ENCODE results near the gene ARHGAP24. TPM values are rescaled to one million over a fixed set of nuclear protein-coding genes. Genes with fewer than 3 reads are reported as not detected.

ARHGAP24 gene
- total RNA-seq, 1 experiment from 2014 or later, result 2.1 TPM

- no peak overlapping the region for H3K27ac Mint-ChIP-seq
- TF ChIP-seq SMAD4 (CRISPR knock-in tag; IDR thresholded peaks at IDR 0.05) (no peak), E2F4 (CRISPR knock-in tag; IDR thresholded peaks at IDR 0.05; ENCODE audit: borderline replicate concordance, low read depth) (no peak), CREB1 (CRISPR knock-in tag; IDR thresholded peaks at IDR 0.05) (no peak), HMGA2 (CRISPR knock-in tag; IDR thresholded peaks at IDR 0.05) (no peak), NR3C1 (CRISPR knock-in tag; conservative IDR thresholded peaks at IDR 0.05; ENCODE audit: low read depth) (no peak), ATF2 (CRISPR knock-in tag; IDR thresholded peaks at IDR 0.05; ENCODE audit: borderline replicate concordance, low read depth) (no peak), ESRRA (CRISPR knock-in tag; IDR thresholded peaks at IDR 0.05; ENCODE audit: borderline replicate concordance) (no peak), ZSCAN18 (CRISPR knock-in tag; IDR thresholded peaks at IDR 0.05) (no peak), KAT7 (CRISPR knock-in tag; IDR thresholded peaks at IDR 0.05; ENCODE audit: borderline replicate concordance) (no peak), ZBTB43 (CRISPR knock-in tag; IDR thresholded peaks at IDR 0.05) (no peak), IRF1 (CRISPR knock-in tag; IDR thresholded peaks at IDR 0.05) (no peak), EMX1 (CRISPR knock-in tag; IDR thresholded peaks at IDR 0.05) (no peak), ETV6 (CRISPR knock-in tag; IDR thresholded peaks at IDR 0.05) (no peak), ERG (CRISPR knock-in tag; IDR thresholded peaks at IDR 0.05) (no peak)
- no peak overlapping the region for H3K4me3 Mint-ChIP-seq
- no peaks in the 10 kb centered on the region for H3K9me3 Mint-ChIP-seq
- no peak for DNase-seq (ENCODE audit: low spot score)
- no peak for ATAC-seq
- no peaks in the 10 kb centered on the region for H3K36me3 Mint-ChIP-seq
- peaks cover 2% of the 10 kb centered on the region for H3K4me1 Mint-ChIP-seq
- no peaks in the 10 kb centered on the region for H3K27me3 Mint-ChIP-seq (ENCODE audit: low read depth)
- ChIA-PET POLR2A (no interaction called here), CTCF (no interaction called here)
These were observed 22.0 kb downstream of the ARHGAP24 start for GRCh38 chr4:85496933-85497332.

- no peak for ATAC-seq
- H3K27ac Mint-ChIP-seq, result no peak overlapping the region
- ChIA-PET CTCF (no interaction called here), POLR2A (no interaction called here)
- H3K36me3 Mint-ChIP-seq, result no peaks in the 10 kb centered on the region
- no peaks in the 10 kb centered on the region for H3K27me3 Mint-ChIP-seq (ENCODE audit: low read depth)
- H3K9me3 Mint-ChIP-seq, result no peaks in the 10 kb centered on the region
- H3K4me1 Mint-ChIP-seq, result no peaks in the 10 kb centered on the region
- TF ChIP-seq USF2 (CRISPR knock-in tag; IDR thresholded peaks at IDR 0.05) (no peak), MXD4 (CRISPR knock-in tag; IDR thresholded peaks at IDR 0.05; ENCODE audit: borderline replicate concordance) (no peak)
- no peak overlapping the region for H3K4me3 Mint-ChIP-seq
- no peak for DNase-seq (ENCODE audit: low spot score)
These were observed 23.3 kb downstream of the ARHGAP24 start for GRCh38 chr4:85498068-85498733.
